B cell (primary cell): ENCODE measurements around the gene MIPOL1. TPM values are rescaled to one million over a fixed set of nuclear protein-coding genes. Genes with fewer than 3 reads are reported as not detected.
"Not testable (repeated sequence)": the region's sequence is repeated elsewhere in the genome, so short reads cannot be mapped to it uniquely, and the experiment has no call there.

Experiments used
- ATAC-seq: fragments of 200-7000 bp; cut with Tn5 transposase; one replicate; pipeline ENCODE4 v1.10.0; 2021; ENCODE audit warnings: low read depth, mild to moderate bottlenecking, moderate number of reproducible peaks, moderate library complexity
- CTCF ChIA-PET: fragments of 350-600 bp; sonication (Branson Sonifier 250); formaldehyde crosslinking; loops from one replicate; lab custom pipeline; 2021; ENCODE audit warnings: antibody characterized with exemption, inconsistent platforms; lab: Charles Lee
- POLR2A ChIA-PET: fragments of 350-600 bp; sonication (Branson Sonifier 250); formaldehyde crosslinking; loops from one replicate; lab custom pipeline; 2021; ENCODE audit warnings: antibody characterized with exemption; lab: Charles Lee
- DNase-seq: peaks from one replicate; pipeline ENCODE4 v3.0.0; 2013
- H2AFZ ChIP-seq: 2 replicates; pipeline ENCODE4 v1.6.1; 2012; ENCODE audit warnings: mild to moderate bottlenecking, low read depth, low read length; ENCODE audit not compliant: insufficient read depth, poor library complexity, severe bottlenecking
- H3K27ac ChIP-seq, 2 donors: 1 replicate in 1 of 2; 2 replicates in 1 of 2; pipeline ENCODE4 v1.5.1; 2012 to 2013; ENCODE audit warnings: low read length in 2 of 2, mild to moderate bottlenecking in 2 of 2, moderate library complexity in 1 of 2
- H3K27me3 ChIP-seq, 4 experiments: fragments of 200-600 bp in 1 of 4; sonication (generic) in 1 of 4; replicated peaks in 1 of 4; 1 replicate in 2 of 4; 2 replicates in 2 of 4; pipeline versions ENCODE4 v1.6.1 to v1.7.0; 2013 to 2016; ENCODE audit warnings: low read length in 3 of 4, mild to moderate bottlenecking in 2 of 4, mixed read lengths in 1 of 4, moderate library complexity in 1 of 4; ENCODE audit not compliant: insufficient read depth in 4 of 4, control insufficient read depth in 3 of 4; ENCODE audit errors: control extremely low read depth in 1 of 4
- H3K36me3 ChIP-seq, 2 experiments: replicated peaks in 1 of 2; 1 replicate in 1 of 2; 2 replicates in 1 of 2; pipeline versions ENCODE4 v1.6.1 to v1.7.1; 2013; ENCODE audit warnings: low read length in 1 of 2; ENCODE audit not compliant: insufficient read depth in 2 of 2, control insufficient read depth in 1 of 2; ENCODE audit errors: control extremely low read depth in 1 of 2, extremely low read depth in 1 of 2
- H3K4me1 ChIP-seq, 2 donors: fragments of 200-600 bp in 1 of 2; sonication (generic) in 1 of 2; 1 replicate in 1 of 2; 2 replicates in 1 of 2; pipeline versions ENCODE4 v1.5.1 to v1.6.1; 2013 to 2017; ENCODE audit warnings: low read length in 2 of 2; ENCODE audit not compliant: control insufficient read depth in 2 of 2, insufficient read depth in 2 of 2
- H3K4me2 ChIP-seq: replicated peaks from 2 replicates; pipeline ENCODE3; 2012; ENCODE audit warnings: mild to moderate bottlenecking, low read depth, low read length; ENCODE audit not compliant: poor library complexity, severe bottlenecking
- H3K4me3 ChIP-seq, 5 experiments: fragments of 200-600 bp in 1 of 5; sonication (generic) in 1 of 5; 1 replicate in 3 of 5; 2 replicates in 2 of 5; pipeline versions ENCODE4 v1.5.1 to v1.7.0; 2011 to 2016; ENCODE audit warnings: low read length in 4 of 5, mild to moderate bottlenecking in 4 of 5, low read depth in 2 of 5, control low read depth in 1 of 5, moderate library complexity in 1 of 5; ENCODE audit not compliant: insufficient read depth in 1 of 5; ENCODE audit errors: control extremely low read depth in 1 of 5, extremely low read depth in 1 of 5
- H3K79me2 ChIP-seq: fragments of 200-600 bp; sonication (generic); one replicate; pipeline ENCODE4 v1.6.0; 2016; ENCODE audit warnings: low read length; ENCODE audit not compliant: control insufficient read depth, insufficient read depth
- H3K9ac ChIP-seq: fragments of 200-600 bp; sonication (generic); 2 replicates; pipeline ENCODE4 v1.6.1; 2017; ENCODE audit warnings: mild to moderate bottlenecking, low read length, moderate library complexity
- H3K9me3 ChIP-seq, 3 donors: one replicate each; pipeline versions ENCODE4 v1.6.1 to v1.7.1; 2013; ENCODE audit warnings: low read length in 2 of 3; ENCODE audit not compliant: control insufficient read depth in 2 of 3, insufficient read depth in 1 of 3; ENCODE audit errors: control extremely low read depth in 1 of 3
- H4K20me1 ChIP-seq: 2 replicates; pipeline ENCODE4 v1.6.0; 2012; ENCODE audit warnings: mild to moderate bottlenecking, low read length; ENCODE audit not compliant: insufficient read depth, control insufficient read depth, poor library complexity, severe bottlenecking
- H3K27ac Mint-ChIP-seq: one replicate; pipeline ENCODE4 v1.8.0; 2021; ENCODE audit warnings: mixed read lengths
- H3K27me3 Mint-ChIP-seq: one replicate; pipeline ENCODE4 v1.8.0; 2021; ENCODE audit warnings: mixed read lengths
- H3K4me1 Mint-ChIP-seq: one replicate; pipeline ENCODE4 v1.8.0; 2021; ENCODE audit warnings: mixed read lengths
- H3K4me3 Mint-ChIP-seq: one replicate; pipeline ENCODE4 v1.8.0; 2021; ENCODE audit warnings: mixed read lengths
- H3K9me3 Mint-ChIP-seq: one replicate; pipeline ENCODE4 v1.8.0; 2022; ENCODE audit warnings: mixed read lengths; ENCODE audit not compliant: insufficient read depth
- CTCF ChIP-seq: fragments of 200-600 bp; IDR thresholded peaks from one replicate; pipeline ENCODE4 v1.8.0; 2022; ENCODE audit warnings: antibody characterized with exemption, mild to moderate bottlenecking
- EZH2 ChIP-seq: IDR thresholded peaks from 2 replicates; pipeline ENCODE4 v1.6.1; 2012; ENCODE audit warnings: borderline replicate concordance, low read depth, mild to moderate bottlenecking, moderate library complexity, low read length; ENCODE audit not compliant: insufficient read depth, poor library complexity, severe bottlenecking
- WGBS: methylation state at CpG from one replicate; pipeline ENCODE4 v1.1.5; 2013; ENCODE audit warnings: missing lambda C conversion rate; ENCODE audit not compliant: insufficient coverage; 5-methylcytosine and 5-hydroxymethylcytosine counted together
- intact Hi-C: fragments of 100-400 bp; cut with micrococcal nuclease; formaldehyde crosslinking; loops from one replicate; pipeline ENCODE4 v1.10.0; 2022
- polyA plus RNA-seq: library from polyadenylated mRNA; depleted of rRNA; stranded (reverse); fragments of >200 nt; gene quantifications from 2 replicates; pipeline ENCODE4 v1.2.3, GENCODE V29; 2012
- total RNA-seq, 2 donors: library from RNA; stranded (reverse); fragments of 120-200 nt in 1 of 2; gene quantifications; 1 replicate in 1 of 2; 2 replicates in 1 of 2; pipeline versions ENCODE4 v1.2.3 to v1.2.4, GENCODE V29; 2013 to 2022

The MIPOL1 gene
- total and polyA plus RNA-seq, 2 donors (not counting 1 experiment from before 2014, with no cell fraction given) = 0.17 TPM; not detected in 1

- 55% methylated on average over 2 of the region's 3 CpGs for WGBS
- H3K4me1 Mint-ChIP-seq = no peaks in the 10 kb centered on the region
- intact Hi-C loops = no loop called here
Measured at GRCh38 chr14:37234222-37234621, 36.5 kb downstream of the MIPOL1 start.

DNA sequence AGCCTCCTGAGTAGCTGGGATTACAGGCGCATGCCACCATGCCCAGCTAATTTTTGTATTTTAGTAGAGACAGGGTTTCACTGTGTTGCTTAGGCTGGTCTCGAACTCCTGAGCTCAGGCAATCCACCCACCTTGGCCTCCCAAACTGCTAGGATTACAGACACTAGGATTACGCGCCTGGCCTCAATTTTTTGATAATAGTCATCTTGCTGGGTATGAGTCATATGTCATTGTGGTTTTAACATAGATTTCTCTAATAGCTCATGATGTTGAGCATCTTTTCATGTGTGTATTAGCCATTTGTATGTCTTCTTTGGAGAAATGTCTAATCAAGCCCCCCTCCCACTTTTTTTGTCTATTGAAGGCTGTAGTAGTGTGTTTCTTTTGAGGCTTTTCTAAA, 38.3 kb downstream of the MIPOL1 start:
- H3K4me2 ChIP-seq, H3K79me2 ChIP-seq, H3K27me3 ChIP-seq, DNase-seq, H4K20me1 ChIP-seq, H3K27me3 Mint-ChIP-seq, H3K4me1 ChIP-seq, H3K27ac Mint-ChIP-seq, POLR2A ChIA-PET, H3K36me3 ChIP-seq, H3K4me3 Mint-ChIP-seq, H3K4me3 ChIP-seq, H3K27ac ChIP-seq, H3K9me3 Mint-ChIP-seq, H3K4me1 Mint-ChIP-seq, ATAC-seq, H3K9me3 ChIP-seq, intact Hi-C loops, H2AFZ ChIP-seq, H3K9ac ChIP-seq: not testable (repeated sequence)
- CTCF ChIA-PET = interaction anchor here (1.2 kb wide), 1 partner anchor 9 kb away, joined by 3 read pairs; no protein-coding TSS in a partner anchor
- WGBS = 90% methylated on average over 2 of the region's 4 CpGs

More at GRCh38 chr14:37234222-37234621, 36.5 kb downstream of the MIPOL1 start:
- CTCF ChIA-PET = interaction anchor here (1.4 kb wide), 1 partner anchor 26 kb away, joined by 5 read pairs; no protein-coding TSS in a partner anchor
- Histone ChIP-seq H3K9me3 (peaks cover 0 to 3% (median 0%) of the 10 kb centered on the region in 3 donors), H4K20me1 (no peaks in the 10 kb centered on the region), H3K36me3 (no peaks in the 10 kb centered on the region), H2AFZ (no peak overlapping the region), H3K4me1 (no peaks in the 10 kb centered on the region), H3K79me2 (no peaks in the 10 kb centered on the region), H3K27me3 (no peaks in the 10 kb centered on the region), H3K4me2 (no peak overlapping the region), H3K9ac (no peak overlapping the region), H3K27ac (no peak overlapping the region), H3K4me3 (no peak overlapping the region)
- ATAC-seq = no peak
- no peak for DNase-seq
- Mint-ChIP-seq H3K27me3 (no peaks in the 10 kb centered on the region), H3K27ac (no peak overlapping the region), H3K4me3 (no peak overlapping the region), H3K9me3 (no peaks in the 10 kb centered on the region)
- TF ChIP-seq CTCF (no peak), EZH2 (no peak)
- POLR2A ChIA-PET = no interaction called here
